ENCODE data around the gene PADI4.

DNA sequence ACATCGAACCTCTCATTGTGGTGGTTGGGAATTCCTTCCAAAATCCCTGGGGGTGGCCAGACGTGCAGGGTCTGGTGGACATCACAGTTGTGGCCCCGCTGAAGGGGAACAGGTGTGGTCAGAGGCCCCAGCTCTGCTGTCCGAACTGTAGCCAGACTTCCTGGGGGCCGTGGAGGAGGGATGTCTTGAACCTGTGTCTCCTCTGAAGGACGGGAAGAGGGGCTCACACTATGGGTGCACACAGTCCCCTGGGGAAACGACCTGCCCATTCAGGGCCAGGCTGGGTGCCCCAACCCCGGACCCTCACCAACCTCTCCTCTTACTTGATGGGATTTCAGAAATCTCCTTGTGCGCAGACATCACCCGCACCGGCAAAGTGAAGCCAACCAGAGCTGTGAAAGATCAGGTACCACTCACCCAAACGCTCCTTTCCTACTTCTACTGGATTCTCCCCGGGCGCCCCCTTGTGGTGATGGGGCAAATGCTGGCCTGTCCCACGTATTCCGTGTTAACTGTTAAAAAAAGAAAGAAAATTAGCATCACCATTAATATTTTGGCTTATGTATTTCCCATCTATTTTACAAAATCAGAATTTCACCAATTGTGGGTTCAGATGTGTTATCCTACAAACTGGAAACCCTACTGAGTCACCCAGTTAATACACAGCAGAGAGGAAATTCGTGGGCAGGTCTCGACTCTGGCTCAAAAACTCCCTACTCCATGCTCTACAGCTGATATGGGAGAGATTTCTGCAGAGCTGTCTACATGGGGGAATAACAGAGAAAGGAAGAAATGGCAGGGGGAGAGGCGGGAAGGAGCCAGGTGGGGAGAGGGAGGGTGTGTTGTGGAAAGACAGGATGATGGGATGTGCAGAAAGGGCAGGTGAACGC is 28.1 kb downstream of the PADI4 start:
- TF ChIP-seq ZNF70 (CRISPR knock-in tag; IDR thresholded peaks at IDR 0.05) (no peak), ZNF8 (CRISPR knock-in tag; IDR thresholded peaks at IDR 0.05) (no peak), ZC3H10 (CRISPR knock-in tag; IDR thresholded peaks at IDR 0.05) (no peak), ISL1 (CRISPR knock-in tag; IDR thresholded peaks at IDR 0.05) (no peak)
- TF ChIP-seq, protein P1, sequence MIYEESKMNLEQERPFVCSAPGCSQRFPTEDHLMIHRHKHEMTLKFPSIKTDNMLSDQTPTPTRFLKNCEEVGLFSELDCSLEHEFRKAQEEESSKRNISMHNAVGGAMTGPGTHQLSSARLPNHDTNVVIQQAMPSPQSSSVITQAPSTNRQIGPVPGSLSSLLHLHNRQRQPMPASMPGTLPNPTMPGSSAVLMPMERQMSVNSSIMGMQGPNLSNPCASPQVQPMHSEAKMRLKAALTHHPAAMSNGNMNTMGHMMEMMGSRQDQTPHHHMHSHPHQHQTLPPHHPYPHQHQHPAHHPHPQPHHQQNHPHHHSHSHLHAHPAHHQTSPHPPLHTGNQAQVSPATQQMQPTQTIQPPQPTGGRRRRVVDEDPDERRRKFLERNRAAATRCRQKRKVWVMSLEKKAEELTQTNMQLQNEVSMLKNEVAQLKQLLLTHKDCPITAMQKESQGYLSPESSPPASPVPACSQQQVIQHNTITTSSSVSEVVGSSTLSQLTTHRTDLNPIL (CRISPR knock-in tag; IDR thresholded peaks at IDR 0.05; ENCODE audit: low read depth) = no peak
- TF ChIP-seq, protein P2, sequence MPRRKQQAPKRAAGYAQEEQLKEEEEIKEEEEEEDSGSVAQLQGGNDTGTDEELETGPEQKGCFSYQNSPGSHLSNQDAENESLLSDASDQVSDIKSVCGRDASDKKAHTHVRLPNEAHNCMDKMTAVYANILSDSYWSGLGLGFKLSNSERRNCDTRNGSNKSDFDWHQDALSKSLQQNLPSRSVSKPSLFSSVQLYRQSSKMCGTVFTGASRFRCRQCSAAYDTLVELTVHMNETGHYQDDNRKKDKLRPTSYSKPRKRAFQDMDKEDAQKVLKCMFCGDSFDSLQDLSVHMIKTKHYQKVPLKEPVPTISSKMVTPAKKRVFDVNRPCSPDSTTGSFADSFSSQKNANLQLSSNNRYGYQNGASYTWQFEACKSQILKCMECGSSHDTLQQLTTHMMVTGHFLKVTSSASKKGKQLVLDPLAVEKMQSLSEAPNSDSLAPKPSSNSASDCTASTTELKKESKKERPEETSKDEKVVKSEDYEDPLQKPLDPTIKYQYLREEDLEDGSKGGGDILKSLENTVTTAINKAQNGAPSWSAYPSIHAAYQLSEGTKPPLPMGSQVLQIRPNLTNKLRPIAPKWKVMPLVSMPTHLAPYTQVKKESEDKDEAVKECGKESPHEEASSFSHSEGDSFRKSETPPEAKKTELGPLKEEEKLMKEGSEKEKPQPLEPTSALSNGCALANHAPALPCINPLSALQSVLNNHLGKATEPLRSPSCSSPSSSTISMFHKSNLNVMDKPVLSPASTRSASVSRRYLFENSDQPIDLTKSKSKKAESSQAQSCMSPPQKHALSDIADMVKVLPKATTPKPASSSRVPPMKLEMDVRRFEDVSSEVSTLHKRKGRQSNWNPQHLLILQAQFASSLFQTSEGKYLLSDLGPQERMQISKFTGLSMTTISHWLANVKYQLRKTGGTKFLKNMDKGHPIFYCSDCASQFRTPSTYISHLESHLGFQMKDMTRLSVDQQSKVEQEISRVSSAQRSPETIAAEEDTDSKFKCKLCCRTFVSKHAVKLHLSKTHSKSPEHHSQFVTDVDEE (CRISPR knock-in tag; IDR thresholded peaks at IDR 0.05) = no peak
- TF ChIP-seq, protein P3, sequence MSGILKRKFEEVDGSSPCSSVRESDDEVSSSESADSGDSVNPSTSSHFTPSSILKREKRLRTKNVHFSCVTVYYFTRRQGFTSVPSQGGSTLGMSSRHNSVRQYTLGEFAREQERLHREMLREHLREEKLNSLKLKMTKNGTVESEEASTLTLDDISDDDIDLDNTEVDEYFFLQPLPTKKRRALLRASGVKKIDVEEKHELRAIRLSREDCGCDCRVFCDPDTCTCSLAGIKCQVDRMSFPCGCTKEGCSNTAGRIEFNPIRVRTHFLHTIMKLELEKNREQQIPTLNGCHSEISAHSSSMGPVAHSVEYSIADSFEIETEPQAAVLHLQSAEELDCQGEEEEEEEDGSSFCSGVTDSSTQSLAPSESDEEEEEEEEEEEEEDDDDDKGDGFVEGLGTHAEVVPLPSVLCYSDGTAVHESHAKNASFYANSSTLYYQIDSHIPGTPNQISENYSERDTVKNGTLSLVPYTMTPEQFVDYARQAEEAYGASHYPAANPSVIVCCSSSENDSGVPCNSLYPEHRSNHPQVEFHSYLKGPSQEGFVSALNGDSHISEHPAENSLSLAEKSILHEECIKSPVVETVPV (CRISPR knock-in tag; IDR thresholded peaks at IDR 0.05) = no peak
- TF ChIP-seq, protein P4, sequence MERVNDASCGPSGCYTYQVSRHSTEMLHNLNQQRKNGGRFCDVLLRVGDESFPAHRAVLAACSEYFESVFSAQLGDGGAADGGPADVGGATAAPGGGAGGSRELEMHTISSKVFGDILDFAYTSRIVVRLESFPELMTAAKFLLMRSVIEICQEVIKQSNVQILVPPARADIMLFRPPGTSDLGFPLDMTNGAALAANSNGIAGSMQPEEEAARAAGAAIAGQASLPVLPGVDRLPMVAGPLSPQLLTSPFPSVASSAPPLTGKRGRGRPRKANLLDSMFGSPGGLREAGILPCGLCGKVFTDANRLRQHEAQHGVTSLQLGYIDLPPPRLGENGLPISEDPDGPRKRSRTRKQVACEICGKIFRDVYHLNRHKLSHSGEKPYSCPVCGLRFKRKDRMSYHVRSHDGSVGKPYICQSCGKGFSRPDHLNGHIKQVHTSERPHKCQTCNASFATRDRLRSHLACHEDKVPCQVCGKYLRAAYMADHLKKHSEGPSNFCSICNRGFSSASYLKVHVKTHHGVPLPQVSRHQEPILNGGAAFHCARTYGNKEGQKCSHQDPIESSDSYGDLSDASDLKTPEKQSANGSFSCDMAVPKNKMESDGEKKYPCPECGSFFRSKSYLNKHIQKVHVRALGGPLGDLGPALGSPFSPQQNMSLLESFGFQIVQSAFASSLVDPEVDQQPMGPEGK (CRISPR knock-in tag; IDR thresholded peaks at IDR 0.05; ENCODE audit: borderline replicate concordance) = no peak

Data from SK-N-SH treated with all-trans-retinoic acid at 6 μM for 48 hours (cell line).